ENCODE results near the gene HTD2.

DNA sequence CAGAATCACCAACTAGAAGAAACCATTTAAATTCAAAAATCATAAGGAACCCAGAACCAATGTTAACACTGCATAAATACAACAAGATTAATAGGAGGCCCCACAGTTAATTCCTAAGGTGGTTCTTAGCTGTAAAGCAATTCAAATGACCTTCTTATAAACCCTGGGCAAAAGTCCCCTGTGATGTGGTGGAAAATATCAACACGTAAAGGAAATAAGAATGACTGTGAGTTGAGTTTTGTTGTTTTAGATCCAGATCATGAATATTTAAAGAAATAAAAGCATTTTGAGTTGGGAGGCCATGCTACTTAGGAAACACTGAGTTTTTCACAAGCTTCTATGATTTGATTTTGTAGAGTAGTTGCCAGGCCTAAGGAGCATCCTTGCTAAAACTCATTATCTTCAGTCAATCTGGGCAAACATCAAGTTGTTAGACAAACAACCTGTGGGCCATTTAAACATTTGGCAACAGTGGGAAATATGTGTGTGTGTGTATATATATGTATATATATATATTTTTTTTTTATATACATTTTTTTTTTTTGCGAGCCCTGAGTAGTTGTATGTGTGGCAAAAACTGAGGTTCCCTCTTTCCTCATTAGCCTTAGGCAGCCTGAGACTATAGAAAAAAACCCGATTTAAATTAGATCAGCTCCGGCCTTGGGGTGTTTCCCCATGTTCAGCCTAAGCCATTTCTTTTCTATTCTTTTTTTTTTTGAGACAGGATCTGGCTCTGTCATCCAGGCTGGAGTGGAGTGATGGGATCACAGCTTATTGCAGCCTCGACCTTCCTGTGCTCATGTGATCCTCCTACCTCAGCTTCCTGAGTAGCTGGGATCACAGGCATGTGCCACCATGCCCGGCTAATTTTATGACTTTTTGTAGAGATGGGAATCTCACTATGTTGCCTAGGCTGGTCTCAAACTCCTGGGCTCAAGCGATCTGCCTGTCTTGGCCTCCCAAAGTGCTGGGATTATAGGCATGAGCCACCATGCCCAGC lies 18.4 kb downstream of the HTD2 start:
- TF ChIP-seq, protein P1, sequence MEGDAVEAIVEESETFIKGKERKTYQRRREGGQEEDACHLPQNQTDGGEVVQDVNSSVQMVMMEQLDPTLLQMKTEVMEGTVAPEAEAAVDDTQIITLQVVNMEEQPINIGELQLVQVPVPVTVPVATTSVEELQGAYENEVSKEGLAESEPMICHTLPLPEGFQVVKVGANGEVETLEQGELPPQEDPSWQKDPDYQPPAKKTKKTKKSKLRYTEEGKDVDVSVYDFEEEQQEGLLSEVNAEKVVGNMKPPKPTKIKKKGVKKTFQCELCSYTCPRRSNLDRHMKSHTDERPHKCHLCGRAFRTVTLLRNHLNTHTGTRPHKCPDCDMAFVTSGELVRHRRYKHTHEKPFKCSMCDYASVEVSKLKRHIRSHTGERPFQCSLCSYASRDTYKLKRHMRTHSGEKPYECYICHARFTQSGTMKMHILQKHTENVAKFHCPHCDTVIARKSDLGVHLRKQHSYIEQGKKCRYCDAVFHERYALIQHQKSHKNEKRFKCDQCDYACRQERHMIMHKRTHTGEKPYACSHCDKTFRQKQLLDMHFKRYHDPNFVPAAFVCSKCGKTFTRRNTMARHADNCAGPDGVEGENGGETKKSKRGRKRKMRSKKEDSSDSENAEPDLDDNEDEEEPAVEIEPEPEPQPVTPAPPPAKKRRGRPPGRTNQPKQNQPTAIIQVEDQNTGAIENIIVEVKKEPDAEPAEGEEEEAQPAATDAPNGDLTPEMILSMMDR (IDR thresholded peaks at IDR 0.05; ENCODE audit: low read depth, low read length), result no peak
- TF ChIP-seq EZH2phosphoT487 (IDR thresholded peaks at IDR 0.05; ENCODE audit: low read depth), result no peak
